A673 (cell line): ENCODE measurements around the gene USP36.

ENCODE experiments used
- CTCF ChIP-seq: fragments of 300-800, 200-600 bp; sonication (generic); conservative IDR thresholded peaks from 2 replicates; pipeline ENCODE4 v1.5.1; 2017; ENCODE audit warnings: low read depth, mild to moderate bottlenecking, antibody characterized with exemption, low read length, moderate library complexity, mixed read lengths
- EZH2 ChIP-seq: fragments of 200-600 bp; sonication (generic); IDR thresholded peaks from 2 replicates; pipeline ENCODE4 v1.6.1; 2017; ENCODE audit warnings: borderline replicate concordance, low read depth, mild to moderate bottlenecking, mixed read lengths, antibody characterized with exemption, low read length; ENCODE audit not compliant: poor library complexity, severe bottlenecking

GRCh38 chr17:78759969-78760352 lies 80.7 kb downstream of the USP36 start:
- TF ChIP-seq CTCF (no peak), EZH2 (no peak)
